Memory B cell (primary cell): ENCODE data around the gene ZBTB38.

ENCODE experiments used
- ATAC-seq: fragments of 150-1000 bp; cut with Tn5 transposase; 2 replicates; pipeline ENCODE4 v1.10.0; 2021; ENCODE audit warnings: low read depth, mild to moderate bottlenecking, moderate library complexity
- DNase-seq, 2 donors: peaks; one replicate each; pipeline ENCODE4 v3.0.0; 2022; ENCODE audit warnings: low spot score in 2 of 2
- H3K27ac Mint-ChIP-seq: one replicate; pipeline ENCODE4 v1.8.0; 2022; ENCODE audit warnings: mild to moderate bottlenecking, moderate library complexity, mixed read lengths
- H3K27me3 Mint-ChIP-seq: one replicate; pipeline ENCODE4 v1.8.0; 2022; ENCODE audit warnings: mixed read lengths
- H3K36me3 Mint-ChIP-seq: one replicate; pipeline ENCODE4 v1.8.0; 2022; ENCODE audit warnings: mild to moderate bottlenecking, mixed read lengths
- H3K4me1 Mint-ChIP-seq: one replicate; pipeline ENCODE4 v1.8.0; 2022; ENCODE audit warnings: mixed read lengths
- H3K4me3 Mint-ChIP-seq: one replicate; pipeline ENCODE4 v1.8.0; 2022; ENCODE audit warnings: mild to moderate bottlenecking, moderate library complexity, mixed read lengths
- H3K9me3 Mint-ChIP-seq: one replicate; pipeline ENCODE4 v1.8.0; 2022; ENCODE audit warnings: mixed read lengths

The ZBTB38 gene

DNA sequence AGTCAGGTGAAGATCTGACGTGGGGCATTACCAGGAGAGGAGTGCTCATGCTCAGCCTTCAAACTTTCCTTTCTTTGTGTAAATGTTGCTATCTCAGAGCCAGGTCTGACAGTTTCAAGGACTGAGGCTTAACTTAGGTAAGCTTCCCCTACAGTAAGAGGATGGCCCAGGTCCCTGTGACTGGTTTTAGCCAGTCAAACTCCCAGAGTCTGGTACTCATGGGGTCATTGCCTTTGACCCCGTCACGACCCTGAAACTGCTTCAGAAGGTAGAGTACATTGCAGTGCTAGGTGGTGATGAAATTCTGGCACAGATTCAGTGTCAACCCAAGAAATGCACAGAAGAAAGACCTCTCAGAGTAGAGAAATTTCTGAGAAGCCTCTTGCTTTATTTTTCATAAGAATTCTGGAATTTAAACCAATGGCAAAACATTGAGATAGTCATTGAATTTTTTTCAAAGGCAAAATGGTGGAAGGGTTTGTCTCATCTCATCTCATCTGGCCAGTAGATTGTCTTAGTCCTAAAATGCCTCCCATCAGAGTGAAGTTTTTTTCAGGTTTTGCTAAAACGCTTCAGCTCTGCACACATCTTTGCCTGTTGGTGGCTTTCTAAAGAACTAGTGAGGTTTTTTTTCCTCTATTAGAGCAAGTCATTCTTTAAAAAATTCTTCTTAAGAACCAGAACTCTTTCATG is 23.1 kb downstream of the ZBTB38 start:
- Mint-ChIP-seq H3K4me1 (peaks cover 9% of the 10 kb centered on the region), H3K36me3 (peaks cover 7% of the 10 kb centered on the region), H3K27me3 (peaks cover 2% of the 10 kb centered on the region), H3K9me3 (no peaks in the 10 kb centered on the region), H3K4me3 (no peak overlapping the region), H3K27ac (no peak overlapping the region)
- ATAC-seq (no peak), DNase-seq (no peak)

DNA sequence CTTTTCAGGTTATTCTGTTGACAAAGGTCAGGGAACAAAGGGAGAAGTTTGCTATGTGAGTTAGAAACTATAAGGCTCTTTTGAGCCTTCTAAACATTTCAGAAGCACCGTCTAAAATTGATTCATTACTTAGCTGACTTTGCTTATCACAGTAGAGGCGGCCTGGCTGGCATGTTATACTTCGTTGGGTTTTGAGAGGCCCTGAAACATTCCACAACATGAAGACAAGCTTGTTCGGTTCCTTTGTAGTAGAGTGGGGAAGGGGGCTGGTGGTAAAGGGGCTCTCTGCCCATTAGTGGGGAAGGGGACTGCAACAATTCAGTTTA is 23.6 kb downstream of the ZBTB38 start:
- Mint-ChIP-seq H3K27ac (no peak overlapping the region), H3K36me3 (peaks cover 11% of the 10 kb centered on the region), H3K27me3 (peaks cover under 1% of the 10 kb centered on the region), H3K9me3 (peaks cover under 1% of the 10 kb centered on the region), H3K4me3 (no peak overlapping the region), H3K4me1 (peaks cover 7% of the 10 kb centered on the region)
- no peak for ATAC-seq
- DNase-seq: no peak

DNA sequence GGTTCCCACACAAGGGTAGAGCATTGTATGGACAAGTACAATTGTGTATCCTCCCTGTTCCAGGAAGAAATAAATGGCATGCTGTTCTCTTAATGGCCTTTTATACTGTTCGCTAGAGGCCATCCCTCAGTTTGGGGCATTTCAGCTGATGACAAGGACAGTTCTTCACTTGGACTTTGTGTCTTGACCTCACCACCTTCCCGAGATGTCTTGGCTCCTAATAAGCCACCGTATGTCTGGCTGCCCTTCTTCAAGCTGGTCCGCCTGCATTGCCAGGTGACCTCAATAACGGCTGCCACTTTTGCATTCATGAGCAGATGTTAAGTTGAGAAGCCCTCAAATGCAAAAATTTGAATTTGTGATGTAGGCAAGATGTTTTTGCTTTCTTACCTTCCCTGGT is 24.1 kb downstream of the ZBTB38 start:
- H3K27ac Mint-ChIP-seq: no peak overlapping the region

DNA sequence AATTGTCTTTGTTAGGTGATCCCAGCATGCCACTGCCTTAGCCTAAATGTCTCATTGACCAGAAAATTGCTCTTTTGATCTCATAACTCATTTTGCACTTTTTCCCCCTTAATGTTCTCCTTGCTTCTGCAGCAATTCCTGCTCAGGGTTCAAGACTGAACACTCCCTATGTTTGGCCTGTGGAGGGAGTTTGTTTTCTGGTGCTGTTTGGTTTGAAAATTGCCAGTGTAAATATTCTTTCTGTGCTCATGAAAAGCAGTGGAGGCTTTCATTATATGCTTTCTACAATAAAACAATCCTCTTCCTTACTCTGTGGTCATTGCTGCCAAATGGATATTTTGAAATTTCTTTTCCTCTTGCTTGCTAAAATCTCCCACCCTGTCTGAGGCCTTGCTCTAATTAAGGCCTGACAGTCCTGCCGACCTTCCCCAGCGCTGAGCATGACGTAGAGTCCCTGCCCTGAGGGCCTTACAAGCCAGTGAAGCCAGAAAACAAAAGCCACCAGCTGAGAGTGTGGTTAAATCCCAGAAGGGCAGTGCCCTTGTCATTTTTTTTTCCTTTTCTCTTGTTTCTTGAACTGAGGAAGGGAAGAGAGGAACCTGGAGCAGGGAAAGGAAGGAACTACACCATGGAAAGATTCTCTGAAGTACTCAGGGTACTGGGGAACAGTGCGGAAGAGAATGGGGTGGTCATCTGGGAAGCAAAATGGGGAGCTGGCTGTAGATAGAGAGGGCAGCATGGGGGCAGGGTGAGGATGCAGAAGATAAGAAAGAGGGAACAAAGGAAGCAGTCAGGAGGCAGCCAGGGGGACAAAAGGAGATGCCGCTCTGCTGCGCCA is 24.8 kb downstream of the ZBTB38 start:
- H3K9me3 Mint-ChIP-seq: peaks cover 2% of the 10 kb centered on the region
- H3K4me3 Mint-ChIP-seq: no peak overlapping the region
- H3K36me3 Mint-ChIP-seq: peaks cover 17% of the 10 kb centered on the region
- no peak overlapping the region for H3K27ac Mint-ChIP-seq
- ATAC-seq (no peak), DNase-seq (no peak)
- no peaks in the 10 kb centered on the region for H3K27me3 Mint-ChIP-seq
- peaks cover 6% of the 10 kb centered on the region for H3K4me1 Mint-ChIP-seq

More for the DNA sequence above, 24.1 kb downstream of the ZBTB38 start:
- Mint-ChIP-seq H3K27me3 (no peaks in the 10 kb centered on the region), H3K4me3 (no peak overlapping the region), H3K4me1 (peaks cover 6% of the 10 kb centered on the region), H3K36me3 (peaks cover 16% of the 10 kb centered on the region), H3K9me3 (peaks cover 2% of the 10 kb centered on the region)
- DNase-seq: no peak
- no peak for ATAC-seq

DNA sequence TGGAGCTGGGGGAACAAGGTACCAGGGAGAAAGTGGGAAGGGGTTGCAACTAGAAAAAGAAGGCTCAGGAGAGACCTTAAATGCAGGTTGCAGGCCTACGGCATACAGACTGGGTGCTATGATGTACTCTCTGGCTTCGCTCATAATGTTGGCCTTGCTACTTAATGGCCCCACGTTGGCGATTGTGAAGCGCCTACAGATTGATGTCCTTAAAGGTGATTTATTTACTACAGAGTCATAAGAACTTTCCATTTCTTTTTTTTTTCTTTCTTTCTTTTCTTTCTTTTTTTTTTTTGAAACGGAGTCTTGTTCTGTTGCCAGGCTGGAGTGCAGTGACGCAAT is 25.4 kb downstream of the ZBTB38 start:
- H3K27ac Mint-ChIP-seq: no peak overlapping the region
- peaks cover 5% of the 10 kb centered on the region for H3K4me1 Mint-ChIP-seq
- no peak overlapping the region for H3K4me3 Mint-ChIP-seq
- H3K27me3 Mint-ChIP-seq: no peaks in the 10 kb centered on the region
- H3K9me3 Mint-ChIP-seq: peaks cover 2% of the 10 kb centered on the region
- ATAC-seq (no peak), DNase-seq (no peak)
- peaks cover 17% of the 10 kb centered on the region for H3K36me3 Mint-ChIP-seq

DNA sequence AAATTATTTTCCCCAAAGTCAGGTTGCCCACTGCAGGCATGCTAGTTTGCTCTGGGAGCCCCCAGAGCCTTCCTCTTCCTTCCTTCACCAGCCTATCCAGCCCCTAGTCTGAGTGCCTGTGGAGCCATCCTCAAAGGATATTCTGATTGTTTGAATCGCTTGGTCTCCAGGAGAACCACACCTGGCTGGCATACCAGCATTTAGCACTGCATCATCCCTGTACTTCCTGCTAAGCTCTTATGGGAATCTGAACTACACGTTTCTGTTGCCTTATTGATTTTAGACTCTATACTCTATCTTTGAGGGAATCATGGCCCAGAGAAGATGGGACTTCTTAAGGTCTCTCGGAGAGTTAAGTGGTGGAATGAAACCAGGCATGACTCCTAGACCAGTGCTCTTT is 26.3 kb downstream of the ZBTB38 start:
- no peak overlapping the region for H3K27ac Mint-ChIP-seq
- no peak overlapping the region for H3K4me3 Mint-ChIP-seq

DNA sequence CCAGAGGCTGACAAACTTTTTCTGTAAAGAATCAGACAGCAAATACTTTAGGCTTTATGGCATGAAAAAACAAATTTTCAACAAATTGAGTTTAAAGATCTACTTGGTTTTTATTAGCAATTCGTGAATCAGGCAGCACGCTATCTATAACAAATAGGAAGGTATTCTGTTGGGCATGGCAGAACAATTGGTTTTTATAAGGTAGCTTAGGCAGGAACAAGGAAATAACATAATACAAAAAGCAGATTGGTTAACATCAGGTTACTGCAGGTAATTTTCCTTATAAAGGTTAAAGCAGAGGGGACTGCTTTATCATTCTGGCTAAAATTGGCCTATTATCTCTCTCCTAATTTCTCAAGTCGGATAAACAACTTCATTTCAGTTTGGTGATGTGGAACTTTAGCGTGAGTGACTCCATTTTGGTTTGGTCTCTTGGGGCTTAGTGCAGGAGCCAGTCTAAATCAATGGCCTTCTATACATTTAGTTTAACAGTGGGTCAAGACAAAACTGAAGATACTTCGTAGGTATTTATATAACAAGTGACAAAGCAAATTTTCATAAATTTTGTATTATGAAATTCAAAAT is 26.8 kb downstream of the ZBTB38 start:
- no peak for DNase-seq
- Mint-ChIP-seq H3K27me3 (no peaks in the 10 kb centered on the region), H3K9me3 (peaks cover 2% of the 10 kb centered on the region), H3K27ac (no peak overlapping the region), H3K4me3 (no peak overlapping the region), H3K36me3 (peaks cover 17% of the 10 kb centered on the region), H3K4me1 (peaks cover 10% of the 10 kb centered on the region)
- ATAC-seq: no peak

More for the DNA sequence above, 26.3 kb downstream of the ZBTB38 start:
- Mint-ChIP-seq H3K9me3 (peaks cover 2% of the 10 kb centered on the region), H3K4me1 (peaks cover 8% of the 10 kb centered on the region), H3K36me3 (peaks cover 17% of the 10 kb centered on the region), H3K27me3 (no peaks in the 10 kb centered on the region)
- DNase-seq (no peak), ATAC-seq (no peak)

DNA sequence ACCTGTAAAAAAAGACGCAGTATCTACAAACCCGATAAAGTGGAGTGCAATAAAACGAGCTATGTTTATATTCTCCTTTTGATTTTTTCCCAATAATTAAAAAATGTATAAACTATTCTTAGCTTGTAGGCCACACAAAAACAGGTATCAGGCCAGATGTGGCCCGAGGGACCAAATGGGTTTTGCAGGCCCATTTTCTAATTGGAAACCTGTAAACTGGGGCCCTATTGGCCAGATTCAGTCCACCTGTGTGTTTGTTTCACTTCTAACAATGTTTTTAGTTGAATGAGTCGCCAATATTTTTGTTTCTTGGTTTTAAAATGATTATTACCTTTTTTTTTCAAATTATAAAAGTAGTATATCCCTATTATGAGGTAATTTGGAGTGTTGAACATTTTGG is 29.7 kb downstream of the ZBTB38 start:
- peaks cover 16% of the 10 kb centered on the region for H3K4me1 Mint-ChIP-seq
- peaks cover 17% of the 10 kb centered on the region for H3K36me3 Mint-ChIP-seq
- H3K4me3 Mint-ChIP-seq: no peak overlapping the region
- no peak overlapping the region for H3K27ac Mint-ChIP-seq
- DNase-seq (no peak), ATAC-seq (no peak)
- H3K27me3 Mint-ChIP-seq: no peaks in the 10 kb centered on the region
- peaks cover 2% of the 10 kb centered on the region for H3K9me3 Mint-ChIP-seq

DNA sequence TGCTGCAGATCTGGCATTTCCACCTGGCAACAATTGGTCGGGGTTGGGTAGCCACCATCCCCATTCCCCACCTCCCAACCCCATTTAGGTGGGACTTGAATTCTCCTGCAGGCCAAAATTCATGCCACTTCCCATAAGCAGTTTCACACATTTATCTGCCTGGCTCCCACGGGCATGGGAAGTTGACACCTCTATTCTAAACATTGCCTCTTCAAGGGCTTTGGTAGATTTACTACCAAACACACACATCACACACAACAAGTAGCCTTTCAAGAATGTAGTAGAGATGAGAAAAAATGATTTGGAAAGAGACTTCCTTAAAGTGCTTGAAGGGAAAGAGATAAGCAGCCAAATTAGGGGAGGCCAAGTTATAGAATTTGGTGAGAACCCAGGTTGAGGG is 30.9 kb downstream of the ZBTB38 start:
- H3K4me1 Mint-ChIP-seq: peaks cover 22% of the 10 kb centered on the region
- H3K27me3 Mint-ChIP-seq: no peaks in the 10 kb centered on the region
- DNase-seq: no peak
- ATAC-seq: no peak
- H3K36me3 Mint-ChIP-seq: peaks cover 17% of the 10 kb centered on the region
- peak overlapping the region; percentile 57 for H3K4me3 Mint-ChIP-seq
- peaks cover 2% of the 10 kb centered on the region for H3K9me3 Mint-ChIP-seq
- H3K27ac Mint-ChIP-seq: peak overlapping the region; percentile 87

DNA sequence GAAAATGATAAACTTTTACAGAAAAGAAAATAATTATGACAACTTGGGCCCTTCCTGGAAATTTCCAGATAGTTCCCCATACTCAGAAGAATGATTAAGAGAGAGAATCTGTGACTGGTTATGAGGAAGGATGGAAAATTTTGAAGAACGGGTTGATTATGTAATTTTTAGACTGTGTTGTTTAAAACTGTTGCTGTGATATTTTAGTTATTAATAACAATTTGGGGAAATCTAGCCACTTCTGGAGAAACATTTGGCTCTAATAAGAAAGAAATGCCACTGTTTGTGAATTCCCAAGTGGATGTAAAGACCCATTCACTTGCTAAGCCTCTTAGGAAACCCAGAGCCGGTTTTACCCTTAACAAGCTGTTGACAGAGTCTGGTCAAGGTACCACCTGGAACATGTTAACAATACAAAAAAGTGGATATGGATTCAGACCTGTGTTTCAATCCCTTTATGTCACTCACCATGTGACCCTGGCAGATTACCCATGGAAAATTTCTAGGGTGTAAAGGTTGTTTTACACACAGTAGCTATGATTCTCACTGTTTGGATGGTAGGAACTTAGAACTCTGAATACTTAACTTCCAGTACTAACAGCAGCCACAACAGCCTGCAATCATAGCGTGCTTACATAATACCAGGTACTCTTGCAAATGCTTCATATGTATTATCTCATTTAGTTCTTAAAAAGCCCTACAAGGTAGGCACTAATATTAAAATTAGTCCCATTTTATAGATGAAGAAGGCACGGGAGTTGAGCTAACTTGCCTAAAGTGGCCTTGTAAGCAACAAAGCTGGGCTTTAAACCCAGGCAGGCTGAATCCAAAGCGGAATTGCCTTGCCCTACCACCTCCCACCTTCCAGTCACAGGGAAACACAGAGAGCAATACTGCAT is 32.0 kb downstream of the ZBTB38 start:
- Mint-ChIP-seq H3K4me3 (no peak overlapping the region), H3K27ac (peak overlapping the region; percentile 87)
- no peak for ATAC-seq

DNA sequence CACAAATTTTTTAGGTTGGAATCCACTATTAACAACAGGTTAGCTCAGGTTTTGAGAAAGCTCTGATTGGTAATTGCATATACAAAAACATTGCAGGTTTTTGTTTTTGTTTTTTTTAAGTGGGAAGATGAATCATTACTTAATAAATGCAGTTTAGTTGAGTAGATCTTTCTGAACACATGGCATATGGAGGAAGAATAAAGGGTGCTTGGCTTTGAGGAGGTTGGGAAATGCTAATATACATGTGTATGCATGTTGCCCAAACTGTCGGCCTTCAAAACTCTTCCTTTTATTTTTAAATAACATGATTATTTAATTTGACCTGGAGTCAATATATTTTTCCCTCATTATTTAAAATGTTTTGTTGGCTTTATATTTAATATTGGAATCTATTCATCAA is 32.8 kb downstream of the ZBTB38 start:
- peak overlapping the region; percentile 11 for H3K4me3 Mint-ChIP-seq

More for the DNA sequence above, 32.0 kb downstream of the ZBTB38 start:
- Mint-ChIP-seq H3K27me3 (no peaks in the 10 kb centered on the region), H3K4me1 (peaks cover 24% of the 10 kb centered on the region), H3K36me3 (peaks cover 21% of the 10 kb centered on the region), H3K9me3 (peaks cover 2% of the 10 kb centered on the region)
- DNase-seq: no peak

DNA sequence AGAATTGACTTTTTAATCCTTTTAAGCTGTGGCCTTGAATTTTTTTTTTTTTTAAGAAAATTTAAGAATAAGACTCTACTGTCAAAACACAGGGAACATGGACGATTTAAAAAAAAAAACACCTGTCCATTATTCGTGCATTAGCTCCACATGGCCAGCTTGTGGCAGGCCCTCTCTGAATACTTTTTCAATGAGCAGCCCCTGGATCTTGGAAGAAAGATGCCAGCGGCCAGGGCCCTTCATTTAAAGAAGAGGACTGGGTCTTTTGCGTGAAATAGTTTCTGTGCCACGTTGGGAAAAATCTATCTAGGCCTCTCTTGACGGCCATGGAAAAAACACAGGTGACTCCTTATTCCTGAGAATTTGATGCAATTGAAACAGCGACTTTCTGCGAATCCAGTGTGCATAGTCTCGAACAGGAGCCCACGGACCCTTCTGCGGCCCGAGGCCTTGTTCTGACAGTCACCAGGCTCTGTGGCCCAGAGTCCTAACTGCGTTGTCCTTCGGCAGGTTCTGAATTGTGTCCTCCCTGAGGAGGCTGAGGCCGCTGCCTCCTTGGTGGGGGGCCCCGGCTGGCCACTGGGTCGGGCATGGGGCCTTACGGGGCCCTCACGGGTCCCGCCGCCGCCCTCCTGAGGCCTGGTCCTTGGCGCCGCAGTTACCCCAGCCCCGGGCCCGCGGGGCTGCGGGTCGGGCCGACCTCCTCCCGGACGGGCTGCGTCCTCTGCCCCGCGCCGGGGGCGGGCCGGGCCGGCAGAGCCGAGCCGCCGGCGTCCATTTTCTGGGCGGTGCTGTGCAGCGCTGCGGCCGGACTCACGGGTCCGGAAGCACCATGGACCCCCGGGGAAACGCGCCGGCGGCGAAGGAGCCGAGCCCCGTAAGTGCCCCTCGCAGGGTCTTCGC is 33.5 kb downstream of the ZBTB38 start:
- peaks cover 2% of the 10 kb centered on the region for H3K9me3 Mint-ChIP-seq
- peaks cover 36% of the 10 kb centered on the region for H3K4me1 Mint-ChIP-seq
- H3K27ac Mint-ChIP-seq: peak overlapping the region; percentile 76
- H3K27me3 Mint-ChIP-seq: no peaks in the 10 kb centered on the region
- ATAC-seq: peak; percentile 82
- peak; percentile 59 to 72 for DNase-seq
- peak overlapping the region; percentile 73 for H3K4me3 Mint-ChIP-seq
- H3K36me3 Mint-ChIP-seq: peaks cover 27% of the 10 kb centered on the region

More for the DNA sequence above, 32.8 kb downstream of the ZBTB38 start:
- Mint-ChIP-seq H3K27ac (peak overlapping the region; percentile 87), H3K27me3 (no peaks in the 10 kb centered on the region), H3K36me3 (peaks cover 28% of the 10 kb centered on the region), H3K9me3 (peaks cover 2% of the 10 kb centered on the region), H3K4me1 (peaks cover 30% of the 10 kb centered on the region)
- ATAC-seq (no peak), DNase-seq (no peak)
